ENCODE results near the gene SRRM2. TPM values are rescaled to one million over a fixed set of nuclear protein-coding genes. Genes with fewer than 3 reads are reported as not detected.

Gene SRRM2
- total RNA-seq, result 130 TPM

- peak; percentile 97 to 99 (median 97) for DNase-seq (ENCODE audit: low read depth in 2 of 3, low spot score in 2 of 3)
Measured at GRCh38 chr16:2752035-2752849, at the start of gene SRRM2. SRRM2 (plus strand) TSS chr16:2752638; CDS start chr16:2756365, 3,727 bp downstream.

GRCh38 chr16:2702871-2703745, 49.3 kb upstream of the SRRM2 start:
- DNase-seq (ENCODE audit: low read depth in 2 of 3, low spot score in 2 of 3), result no peak

DNA sequence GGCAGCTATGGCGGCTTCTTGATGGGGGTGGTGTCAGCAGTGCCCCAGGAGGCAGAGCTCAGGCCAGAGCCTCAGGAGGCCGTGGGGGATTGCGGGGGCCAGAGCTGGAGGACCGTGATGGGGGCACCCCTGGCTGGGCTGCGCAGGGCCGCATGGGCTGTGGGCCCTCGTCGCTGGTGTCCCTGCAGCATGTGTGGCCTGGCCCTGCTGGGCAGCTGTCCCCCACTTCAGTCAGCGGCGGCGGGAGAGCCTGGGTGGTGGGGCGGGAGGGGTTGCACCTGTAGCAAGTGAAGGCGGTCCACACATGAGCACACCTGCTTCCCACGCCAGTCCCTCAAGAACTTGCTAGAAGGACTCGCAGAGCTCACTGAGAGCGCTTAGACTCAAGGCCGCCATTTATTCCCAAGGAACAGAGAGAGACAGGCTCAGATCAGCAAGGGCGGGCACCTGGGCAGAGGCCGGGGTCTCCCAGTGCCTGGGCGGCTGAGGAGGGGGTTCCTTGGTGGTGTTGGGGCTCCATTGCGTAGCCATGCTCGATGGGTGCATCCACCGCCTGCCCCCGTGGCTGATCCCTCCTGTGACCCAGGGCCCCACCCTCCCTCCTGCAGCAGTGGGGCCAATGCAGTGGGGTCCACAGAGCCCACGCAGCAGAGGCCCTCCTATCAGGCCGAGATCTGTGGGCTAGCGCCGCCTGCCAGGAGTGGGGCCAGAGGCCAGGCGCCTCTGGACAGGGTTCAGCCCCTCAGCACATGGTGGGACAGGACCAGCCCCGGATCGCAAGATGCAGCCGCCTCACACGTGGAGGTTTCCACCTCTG, 48.1 kb upstream of the SRRM2 start:
- no peak for DNase-seq (ENCODE audit: low read depth in 2 of 3, low spot score in 2 of 3)

DNA sequence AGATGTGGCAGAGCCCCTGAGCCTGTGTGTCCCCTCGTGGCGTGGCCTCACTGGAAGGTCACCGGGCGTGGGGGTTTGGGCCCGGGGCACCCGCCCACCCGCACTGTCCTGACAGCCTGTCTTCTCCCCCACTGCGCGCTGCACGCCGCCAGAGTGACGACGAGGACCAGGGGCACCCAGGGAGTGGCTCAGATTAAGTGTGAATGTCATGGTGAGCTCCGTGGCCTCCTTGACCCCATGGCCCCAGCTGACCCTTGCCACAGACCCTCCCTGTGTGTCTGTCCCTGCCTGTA, 47.5 kb upstream of the SRRM2 start:
- DNase-seq (ENCODE audit: low read depth in 2 of 3, low spot score in 2 of 3), result no peak

- DNase-seq (ENCODE audit: low read depth in 2 of 3, low spot score in 2 of 3), result no peak
Measured at GRCh38 chr16:2705351-2705750, 47.1 kb upstream of the SRRM2 start.

DNA sequence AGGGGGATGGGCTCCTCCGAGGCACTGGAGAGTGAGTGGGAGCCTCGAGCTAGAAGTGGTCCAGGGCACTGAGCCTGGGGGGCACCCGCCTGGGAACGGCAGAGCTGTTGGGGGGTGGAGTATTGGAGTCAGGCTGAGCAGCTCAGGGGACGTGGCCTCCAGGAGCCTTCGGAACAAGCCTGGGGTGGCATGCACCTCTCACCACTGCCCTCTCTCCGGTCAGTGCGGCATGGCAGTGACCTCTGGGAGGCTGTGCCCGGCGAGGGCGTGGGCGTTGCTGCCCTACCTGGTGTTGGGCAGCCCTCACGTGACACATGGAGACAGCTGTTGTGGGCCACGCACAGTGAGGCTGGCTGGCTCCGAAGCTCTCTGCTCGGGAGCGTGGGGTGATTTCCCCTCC, 46.4 kb upstream of the SRRM2 start:
- DNase-seq (ENCODE audit: low read depth in 2 of 3, low spot score in 2 of 3), result no peak

DNA sequence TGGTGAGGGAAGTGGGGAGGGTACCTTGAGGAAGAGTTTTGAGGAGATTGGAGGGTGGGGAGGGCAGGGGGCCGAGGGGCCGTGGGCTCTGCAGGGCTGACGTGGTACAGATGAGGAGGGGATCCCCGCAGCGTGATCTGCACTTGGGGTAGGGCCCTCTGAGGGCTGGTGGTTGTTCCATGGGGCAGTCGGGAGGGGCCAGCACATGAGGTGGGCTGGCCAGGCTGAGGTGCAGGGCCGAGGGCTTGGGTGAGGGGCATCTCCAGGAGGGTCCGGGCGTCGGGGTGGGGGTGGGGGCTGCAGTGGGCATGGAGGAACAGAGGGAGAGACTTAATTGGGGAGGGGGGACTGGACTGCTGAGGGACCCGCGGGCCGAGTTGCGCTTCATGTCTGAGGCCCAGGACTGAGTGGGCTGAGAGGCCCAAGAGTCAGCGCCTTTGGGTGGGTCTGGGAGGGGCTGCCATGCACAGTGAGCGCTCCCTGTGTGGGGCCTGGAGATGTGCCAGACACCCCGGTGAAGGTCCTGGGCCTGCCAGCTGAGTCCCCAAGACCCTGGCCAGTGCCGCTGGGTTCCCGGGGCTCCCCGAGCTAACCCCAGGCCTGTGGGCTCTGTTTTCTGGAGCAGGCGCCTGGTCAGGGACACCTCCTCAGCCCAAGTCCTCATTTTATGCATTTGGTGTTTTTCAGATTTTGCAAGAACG, 45.7 kb upstream of the SRRM2 start:
- no peak for DNase-seq (ENCODE audit: low read depth in 2 of 3, low spot score in 2 of 3)

DNA sequence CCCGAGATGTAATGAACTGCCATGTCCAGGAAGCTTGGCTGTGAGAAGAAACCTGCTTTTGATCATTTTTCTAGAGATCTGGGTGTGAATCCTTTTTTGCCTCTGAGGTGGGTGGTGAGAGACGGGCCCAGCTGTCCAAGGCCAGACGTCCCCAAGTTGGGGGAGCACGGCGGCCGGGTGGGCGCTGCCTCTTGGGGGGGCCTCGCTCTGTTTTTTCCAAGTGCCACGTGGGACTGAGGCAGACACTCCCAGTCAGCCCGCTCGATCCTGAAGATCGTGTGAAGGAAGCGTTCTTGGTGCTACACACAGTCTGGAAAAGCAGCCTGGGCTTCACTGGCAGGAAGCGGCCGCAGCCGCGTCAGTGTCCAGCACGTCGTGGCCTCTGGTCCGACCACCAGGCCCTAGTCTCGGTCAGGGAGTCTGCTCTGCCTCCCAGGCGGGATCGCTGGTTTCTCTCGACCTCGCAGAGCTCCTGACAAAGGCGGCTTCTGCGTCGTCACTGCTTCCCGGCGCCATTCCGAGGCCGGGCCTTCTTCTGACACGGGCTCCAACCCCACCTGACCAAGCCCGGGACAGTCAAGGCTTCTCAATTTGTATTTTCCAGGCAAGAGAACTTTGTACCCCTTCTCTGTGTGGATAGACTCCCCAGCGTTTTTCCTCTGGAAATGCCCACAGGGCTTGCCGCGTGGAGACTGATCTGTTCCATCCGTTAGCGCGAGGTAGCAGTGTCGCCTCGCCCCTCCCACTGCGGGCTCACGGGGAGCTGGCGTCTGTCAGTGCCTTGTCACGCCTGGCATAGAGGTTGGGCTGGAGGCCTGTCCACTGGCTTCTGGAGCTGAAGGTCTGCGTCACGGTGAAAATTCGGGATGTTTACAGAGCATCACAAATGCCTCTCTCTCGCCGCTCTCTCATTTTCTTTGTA, 44.8 kb upstream of the SRRM2 start:
- DNase-seq (ENCODE audit: low read depth in 2 of 3, low spot score in 2 of 3), result no peak

GRCh38 chr16:2708290-2708639, 44.2 kb upstream of the SRRM2 start:
- DNase-seq (ENCODE audit: low read depth in 2 of 3, low spot score in 2 of 3), result no peak

GRCh38 chr16:2708955-2709587, 43.4 kb upstream of the SRRM2 start:
- no peak for DNase-seq (ENCODE audit: low read depth in 2 of 3, low spot score in 2 of 3)

DNA sequence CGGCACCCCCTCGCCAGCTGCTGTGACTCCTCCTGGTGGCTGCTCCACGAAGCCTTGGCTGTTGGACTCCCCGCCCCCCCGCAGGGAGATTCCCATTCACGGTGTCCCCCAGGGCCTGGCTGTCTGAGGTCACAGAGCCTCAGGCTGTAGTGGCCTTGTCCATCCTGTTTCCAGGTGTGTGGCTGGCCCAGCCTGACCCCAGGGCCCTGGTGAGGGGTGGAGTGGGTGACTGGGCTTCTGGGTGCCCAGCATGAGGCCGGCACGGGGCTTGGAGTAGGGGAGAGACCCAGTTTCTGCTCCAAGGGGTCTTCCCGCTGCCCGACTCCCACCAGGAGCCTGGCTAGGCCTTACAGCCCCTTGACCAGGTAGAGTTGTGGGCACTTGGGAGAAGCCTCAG, 42.9 kb upstream of the SRRM2 start:
- DNase-seq (ENCODE audit: low read depth in 2 of 3, low spot score in 2 of 3), result no peak

- no peak for DNase-seq (ENCODE audit: low read depth in 2 of 3, low spot score in 2 of 3)
Measured at GRCh38 chr16:2710021-2710710, 42.3 kb upstream of the SRRM2 start.

GRCh38 chr16:2710711-2711231, 41.7 kb upstream of the SRRM2 start:
- no peak for DNase-seq (ENCODE audit: low read depth in 2 of 3, low spot score in 2 of 3)

GRCh38 chr16:2711370-2712062, 40.9 kb upstream of the SRRM2 start:
- DNase-seq (ENCODE audit: low read depth in 2 of 3, low spot score in 2 of 3), result no peak

DNA sequence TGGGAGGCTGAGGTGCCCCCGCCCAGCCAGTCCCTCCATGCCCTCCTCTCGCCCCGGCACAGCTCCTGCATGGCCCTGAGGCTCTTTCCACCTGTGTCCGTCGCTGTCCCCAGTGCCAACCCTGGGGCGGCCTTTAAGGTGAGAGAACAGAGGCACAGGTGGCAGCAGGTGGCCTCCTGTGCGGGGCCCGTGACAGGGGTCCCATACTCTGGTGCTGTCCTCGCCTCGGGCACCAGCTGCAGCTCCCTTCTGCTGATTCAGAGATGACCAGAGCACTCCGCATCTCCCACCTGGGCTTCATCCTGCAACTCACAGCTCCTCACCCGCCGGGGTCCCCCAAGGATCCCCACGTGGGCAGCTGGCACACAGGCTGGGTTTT, 40.4 kb upstream of the SRRM2 start:
- DNase-seq (ENCODE audit: low read depth in 2 of 3, low spot score in 2 of 3), result no peak

DNA sequence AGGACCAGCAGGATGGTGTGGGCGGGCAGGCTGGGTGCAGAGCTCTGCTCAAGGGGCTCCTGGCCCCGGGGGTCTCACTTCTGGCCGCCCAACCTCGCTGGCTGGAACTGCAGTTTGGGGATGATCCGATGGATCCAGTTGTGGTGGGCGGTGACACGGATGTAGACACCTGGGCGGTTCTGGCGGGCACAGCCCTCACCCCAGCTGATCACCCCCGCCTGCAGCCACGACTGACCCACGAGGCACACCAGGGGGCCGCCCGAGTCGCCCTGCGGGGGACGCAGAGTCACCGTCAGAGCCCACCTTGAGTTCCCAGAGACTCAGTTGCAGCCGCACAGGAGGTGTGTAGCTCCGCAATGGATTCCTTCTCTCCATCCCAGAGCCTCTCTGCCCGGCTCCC, 39.9 kb upstream of the SRRM2 start:
- no peak for DNase-seq (ENCODE audit: low read depth in 2 of 3, low spot score in 2 of 3)

DNA sequence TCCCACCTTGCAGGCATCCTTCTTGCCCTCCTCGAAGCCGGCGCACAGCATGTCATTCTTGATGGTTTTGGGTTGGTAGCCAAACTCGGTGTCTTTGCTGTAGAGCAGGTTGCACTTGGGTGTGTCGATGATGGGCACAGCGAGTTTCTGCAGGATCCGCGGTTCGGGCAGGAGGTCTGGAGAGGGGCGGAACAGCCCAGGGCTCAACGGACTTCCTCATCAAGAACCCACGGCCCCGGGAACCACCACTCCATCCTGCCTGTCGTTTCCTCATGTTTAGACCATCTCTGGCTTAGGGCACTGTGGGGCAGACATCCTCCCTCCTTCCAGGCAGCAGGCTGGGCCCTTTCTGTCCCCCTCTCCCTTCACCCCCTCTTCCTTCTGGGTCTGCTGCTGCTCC, 38.9 kb upstream of the SRRM2 start:
- DNase-seq (ENCODE audit: low read depth in 2 of 3, low spot score in 2 of 3), result no peak

Data from hematopoietic multipotent progenitor cell (in vitro differentiated cells).